ENCODE measurements around the gene DHCR24.

DHCR24 gene

GRCh38 chr1:54808443-54809207 lies 78.4 kb downstream of the DHCR24 start:
- FAIRE-seq: no peak
- no peak for DNase-seq (ENCODE audit: extremely low spot score, insufficient read length, low read depth)

GRCh38 chr1:54807756-54808155 lies 79.2 kb downstream of the DHCR24 start:
- FAIRE-seq: no peak

GRCh38 chr1:54806931-54807611 lies 79.9 kb downstream of the DHCR24 start:
- DNase-seq (ENCODE audit: extremely low spot score, insufficient read length, low read depth): no peak
- no peak for FAIRE-seq

More at GRCh38 chr1:54807756-54808155, 79.2 kb downstream of the DHCR24 start:
- no peak for DNase-seq (ENCODE audit: extremely low spot score, insufficient read length, low read depth)

GRCh38 chr1:54805981-54806381 lies 81.0 kb downstream of the DHCR24 start:
- FAIRE-seq (no peak), DNase-seq (ENCODE audit: extremely low spot score, insufficient read length, low read depth) (no peak)

- DNase-seq (ENCODE audit: extremely low spot score, insufficient read length, low read depth): no peak
- FAIRE-seq: no peak
These were observed 81.5 kb downstream of the DHCR24 start for GRCh38 chr1:54805466-54805865.

GRCh38 chr1:54804471-54805132 lies 82.4 kb downstream of the DHCR24 start:
- peak; percentile 52 for FAIRE-seq
- DNase-seq (ENCODE audit: extremely low spot score, insufficient read length, low read depth): no peak

- DNase-seq (ENCODE audit: extremely low spot score, insufficient read length, low read depth): no peak
These were observed 83.1 kb downstream of the DHCR24 start for GRCh38 chr1:54803761-54804470.

GRCh38 chr1:54800899-54801759 lies 85.9 kb downstream of the DHCR24 start, which contains the start of gene TTC22:
TSS of gene TTC22 (minus strand) at chr1:54801323. CDS start at chr1:54801163, 160 bp downstream.
- FAIRE-seq (peak; percentile 89), DNase-seq (ENCODE audit: extremely low spot score, insufficient read length, low read depth) (peak; percentile 44)

More at GRCh38 chr1:54803761-54804470, 83.1 kb downstream of the DHCR24 start:
- FAIRE-seq: no peak

- DNase-seq (ENCODE audit: extremely low spot score, insufficient read length, low read depth) (no peak), FAIRE-seq (no peak)
These were observed 86.7 kb downstream of the DHCR24 start for GRCh38 chr1:54800041-54800898.

Measured in GM18507 (cell line).